ENCODE data around the gene SNAI1.
A peak's percentile ranks its signal among the peaks of the same experiment; 100 is the strongest.
"Not testable (repeated sequence)": the region's sequence is repeated elsewhere in the genome, so short reads cannot be mapped to it uniquely, and the experiment has no call there.

The SNAI1 gene

GRCh38 chr20:49982346-49983122, at the start of gene SNAI1:
Gene SNAI1 (plus strand): TSS chr20:49982980. CDS start chr20:49983060, 80 bp downstream.
- DNase-seq (ENCODE audit: low read depth in 2 of 2): peak; percentile 66 to 67

- DNase-seq (ENCODE audit: low read depth in 2 of 2): no peak
These were observed 47.0 kb upstream of the SNAI1 start for GRCh38 chr20:49935746-49936152.

- peak; percentile 81 to 85 for DNase-seq (ENCODE audit: low read depth in 2 of 2)
These were observed 46.4 kb upstream of the SNAI1 start, which contains the start of gene RNF114 for GRCh38 chr20:49936153-49937026. Gene RNF114 (plus strand): TSS chr20:49936397. CDS start chr20:49936413, 16 bp downstream.

- DNase-seq (ENCODE audit: low read depth in 2 of 2): no peak
These were observed 45.5 kb upstream of the SNAI1 start for GRCh38 chr20:49937027-49937929.

- DNase-seq (ENCODE audit: low read depth in 2 of 2): peak; percentile 50 to 60
These were observed 44.3 kb upstream of the SNAI1 start for GRCh38 chr20:49938173-49939163.

- DNase-seq (ENCODE audit: low read depth in 2 of 2): no peak
These were observed 41.3 kb upstream of the SNAI1 start for GRCh38 chr20:49941456-49941855.

GRCh38 chr20:49942303-49942702, 40.5 kb upstream of the SNAI1 start:
- no peak for DNase-seq (ENCODE audit: low read depth in 2 of 2)

GRCh38 chr20:49942942-49943341, 39.8 kb upstream of the SNAI1 start:
- no peak for DNase-seq (ENCODE audit: low read depth in 2 of 2)

GRCh38 chr20:49945306-49945700, 37.5 kb upstream of the SNAI1 start:
- DNase-seq (ENCODE audit: low read depth in 2 of 2): no peak

GRCh38 chr20:49945701-49946477, 36.9 kb upstream of the SNAI1 start:
- no peak for DNase-seq (ENCODE audit: low read depth in 2 of 2)

GRCh38 chr20:49948178-49948577, 34.6 kb upstream of the SNAI1 start:
- no peak for DNase-seq (ENCODE audit: low read depth in 2 of 2)

- DNase-seq (ENCODE audit: low read depth in 2 of 2): peak; percentile 82 to 83
These were observed 33.8 kb upstream of the SNAI1 start for GRCh38 chr20:49948809-49949507.

- DNase-seq (ENCODE audit: low read depth in 2 of 2): peak; percentile 63 to 68
These were observed 31.6 kb upstream of the SNAI1 start for GRCh38 chr20:49951151-49951550.

- DNase-seq (ENCODE audit: low read depth in 2 of 2): no peak
These were observed 27.6 kb upstream of the SNAI1 start for GRCh38 chr20:49955167-49955566.

- not testable (repeated sequence) for DNase-seq (ENCODE audit: low read depth in 2 of 2)
These were observed 26.9 kb upstream of the SNAI1 start for GRCh38 chr20:49955830-49956396.

- no peak for DNase-seq (ENCODE audit: low read depth in 2 of 2)
These were observed 26.1 kb upstream of the SNAI1 start for GRCh38 chr20:49956689-49957088.

- not testable (repeated sequence) for DNase-seq (ENCODE audit: low read depth in 2 of 2)
These were observed 25.5 kb upstream of the SNAI1 start for GRCh38 chr20:49957089-49957938.

- no peak for DNase-seq (ENCODE audit: low read depth in 2 of 2)
These were observed 21.4 kb upstream of the SNAI1 start for GRCh38 chr20:49961413-49961812.

Measured in fibroblast of skin of left quadriceps (primary cell).